ENCODE measurements around the gene TCTA. TPM values are rescaled to one million over a fixed set of nuclear protein-coding genes. Genes with fewer than 3 reads are reported as not detected.

The TCTA gene
- total and polyA plus RNA-seq, 9 of the 15 experiments (the other 6 are each of a cell fraction or from before 2014, with no cell fraction given), result 4.0 to 15.4 (median 8.2) TPM

DNA sequence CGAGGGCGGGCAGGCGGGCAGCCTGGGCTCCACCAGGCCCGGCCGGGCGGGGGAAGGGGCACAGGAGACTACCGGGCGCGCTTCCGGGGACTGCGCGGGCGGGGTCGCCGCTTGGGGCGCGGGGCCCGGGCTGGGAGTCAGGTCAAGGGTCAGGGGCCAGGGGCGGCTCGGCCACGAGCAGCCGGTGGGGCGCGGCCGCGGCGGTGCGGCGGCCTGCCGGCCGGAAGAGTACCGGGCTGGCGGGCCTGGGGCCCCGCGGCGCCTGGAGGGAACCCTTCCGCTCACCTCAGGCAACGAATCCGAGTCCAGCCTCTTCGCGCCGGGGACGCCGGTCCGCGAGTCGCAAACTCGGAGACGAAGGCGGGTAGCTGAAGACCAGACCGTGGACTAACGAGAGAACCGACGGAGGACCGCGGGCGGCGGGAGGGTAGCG lies 672 bp upstream of the TCTA start (continued):
- TF ChIP-seq, protein P1, sequence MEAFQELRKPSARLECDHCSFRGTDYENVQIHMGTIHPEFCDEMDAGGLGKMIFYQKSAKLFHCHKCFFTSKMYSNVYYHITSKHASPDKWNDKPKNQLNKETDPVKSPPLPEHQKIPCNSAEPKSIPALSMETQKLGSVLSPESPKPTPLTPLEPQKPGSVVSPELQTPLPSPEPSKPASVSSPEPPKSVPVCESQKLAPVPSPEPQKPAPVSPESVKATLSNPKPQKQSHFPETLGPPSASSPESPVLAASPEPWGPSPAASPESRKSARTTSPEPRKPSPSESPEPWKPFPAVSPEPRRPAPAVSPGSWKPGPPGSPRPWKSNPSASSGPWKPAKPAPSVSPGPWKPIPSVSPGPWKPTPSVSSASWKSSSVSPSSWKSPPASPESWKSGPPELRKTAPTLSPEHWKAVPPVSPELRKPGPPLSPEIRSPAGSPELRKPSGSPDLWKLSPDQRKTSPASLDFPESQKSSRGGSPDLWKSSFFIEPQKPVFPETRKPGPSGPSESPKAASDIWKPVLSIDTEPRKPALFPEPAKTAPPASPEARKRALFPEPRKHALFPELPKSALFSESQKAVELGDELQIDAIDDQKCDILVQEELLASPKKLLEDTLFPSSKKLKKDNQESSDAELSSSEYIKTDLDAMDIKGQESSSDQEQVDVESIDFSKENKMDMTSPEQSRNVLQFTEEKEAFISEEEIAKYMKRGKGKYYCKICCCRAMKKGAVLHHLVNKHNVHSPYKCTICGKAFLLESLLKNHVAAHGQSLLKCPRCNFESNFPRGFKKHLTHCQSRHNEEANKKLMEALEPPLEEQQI (IDR thresholded peaks at IDR 0.05), result no peak
- no peak for TF ChIP-seq MBD2 (IDR thresholded peaks at IDR 0.05; ENCODE audit: borderline replicate concordance, low read depth)

DNA sequence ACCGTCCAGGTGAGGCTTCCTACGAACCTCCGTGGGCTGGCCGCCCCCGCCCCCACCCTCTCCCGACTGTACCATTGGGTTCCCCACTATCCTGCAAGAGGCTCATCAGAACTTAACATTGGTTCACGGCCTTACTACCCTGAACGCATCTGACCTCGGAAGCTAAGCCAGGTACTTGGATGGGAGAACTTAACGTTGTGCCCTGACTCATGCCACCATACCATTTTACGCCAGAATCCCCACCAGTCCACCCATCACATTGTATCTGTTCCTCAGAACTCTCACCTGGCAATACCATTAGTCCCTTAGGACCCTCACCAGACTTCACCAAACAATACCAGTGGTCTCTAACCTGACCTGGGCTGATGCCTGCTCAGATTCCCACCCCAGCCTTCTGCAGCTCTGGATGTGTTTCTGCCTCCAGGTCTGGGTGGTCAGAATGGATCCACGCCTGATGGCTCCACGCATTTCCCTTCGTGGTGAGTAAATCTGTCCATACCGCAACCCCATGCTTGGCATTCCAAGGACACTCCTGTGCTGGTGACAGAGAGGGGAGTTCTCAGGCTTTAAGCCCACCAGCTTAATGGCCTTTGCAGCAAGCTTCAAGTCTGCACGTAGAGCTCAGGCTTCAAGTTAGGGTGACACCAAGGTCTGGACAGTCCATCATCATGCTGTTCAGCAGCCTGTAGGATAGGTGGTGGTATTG lies 562 bp downstream of the TCTA start:
- no peaks in the 10 kb centered on the region for H3K9me1 ChIP-seq (ENCODE audit: control insufficient read depth, insufficient read depth, low read length)
- no peaks in the 10 kb centered on the region for H3K9me3 ChIP-seq (replicated peaks; ENCODE audit: control insufficient read depth, insufficient read depth, low read depth, low read length)
- intact Hi-C loops (cut with micrococcal nuclease) (loop anchor here (2.0 kb wide), 1 partner anchor 72 kb away; the partner anchor contains the start of gene USP4), in situ Hi-C loops (cut with MboI) (no loop called here)
- BruUV-seq (replicated peaks), result no TSS peak
- ATAC-seq (peak; percentile 1; the same call in 2 of the 3 replicates), FAIRE-seq (peak; percentile 44), DNase-seq (ENCODE audit: extremely low read depth in 1 of 4, low spot score in 3 of 4) (no peak)
- ChIA-PET POLR2A (interaction anchor here (0.6 to 1.1 kb wide), 3 partner anchors 9 to 48 kb away, joined by 5 to 10 read pairs (median 5); partner anchors contain the start of genes AMT and NICN1), CTCF (ENCODE audit: low intra/inter-chr PET ratio) (no interaction called here)
- peak overlapping the region; percentile 94 for H3K4me2 ChIP-seq (ENCODE audit: insufficient read depth, low read length)
- no peaks in the 10 kb centered on the region for H3K27me3 ChIP-seq (ENCODE audit: control insufficient read depth in 2 of 2, insufficient read depth in 2 of 2, low read length in 2 of 2)
- peaks cover 16% of the 10 kb centered on the region for H4K20me1 ChIP-seq (replicated peaks; ENCODE audit: control insufficient read depth, insufficient read depth, low read length)
- H3K9ac ChIP-seq (ENCODE audit: insufficient read depth in 1 of 2, low read depth in 2 of 2, low read length in 2 of 2), result peak overlapping the region; percentile 96
- peaks cover 21 to 28% of the 10 kb centered on the region in 2 experiments; a peak in 4 of 5 replicates for H3K4me1 ChIP-seq (replicated peaks in 1 of 2; ENCODE audit: control insufficient read depth in 2 of 2, insufficient read depth in 2 of 2, low read length in 2 of 2)
- H3K79me2 ChIP-seq (ENCODE audit: control insufficient read depth, insufficient read depth, low read length), result peaks cover 56% of the 10 kb centered on the region
- H3K36me3 ChIP-seq (ENCODE audit: control insufficient read depth, insufficient read depth, low read length), result peaks cover 23% of the 10 kb centered on the region; the same call in 2 of the 3 replicates
- peak overlapping the region; percentile 91 for H3K4me3 ChIP-seq
- peak overlapping the region; percentile 96 for H3K27ac ChIP-seq (ENCODE audit: extremely low read depth, low read depth, low read length)
- 21% methylated on average over 10 of the region's 16 CpGs for WGBS (ENCODE audit: insufficient coverage, low coverage, missing lambda C conversion rate)
- H2AFZ ChIP-seq (ENCODE audit: low read depth, low read length), result peak overlapping the region; percentile 88
- 0 out of 4 replicates have a peak, but pooled peaks of 1 of the 2 experiments have one; percentile 17 for TF ChIP-seq SIN3A (IDR thresholded peaks at IDR 0.05; ENCODE audit: borderline replicate concordance in 2 of 2, control insufficient read depth in 1 of 2, low read depth in 2 of 2, low read length in 2 of 2)
- TF ChIP-seq ZNF785 (CRISPR knock-in tag; IDR thresholded peaks at IDR 0.05), result no peak
- 0 out of 2 replicates have a peak, but pooled peaks have one; percentile 5 for TF ChIP-seq ZBTB7A (IDR thresholded peaks at IDR 0.05; ENCODE audit: borderline replicate concordance, control insufficient read depth, low read depth, low read length)
- TF ChIP-seq SAP30 (IDR thresholded peaks at IDR 0.05; ENCODE audit: borderline replicate concordance, insufficient read depth, low read depth, low read length, poor library complexity, severe bottlenecking), result peak; percentile 66
- TF ChIP-seq, protein P2, sequence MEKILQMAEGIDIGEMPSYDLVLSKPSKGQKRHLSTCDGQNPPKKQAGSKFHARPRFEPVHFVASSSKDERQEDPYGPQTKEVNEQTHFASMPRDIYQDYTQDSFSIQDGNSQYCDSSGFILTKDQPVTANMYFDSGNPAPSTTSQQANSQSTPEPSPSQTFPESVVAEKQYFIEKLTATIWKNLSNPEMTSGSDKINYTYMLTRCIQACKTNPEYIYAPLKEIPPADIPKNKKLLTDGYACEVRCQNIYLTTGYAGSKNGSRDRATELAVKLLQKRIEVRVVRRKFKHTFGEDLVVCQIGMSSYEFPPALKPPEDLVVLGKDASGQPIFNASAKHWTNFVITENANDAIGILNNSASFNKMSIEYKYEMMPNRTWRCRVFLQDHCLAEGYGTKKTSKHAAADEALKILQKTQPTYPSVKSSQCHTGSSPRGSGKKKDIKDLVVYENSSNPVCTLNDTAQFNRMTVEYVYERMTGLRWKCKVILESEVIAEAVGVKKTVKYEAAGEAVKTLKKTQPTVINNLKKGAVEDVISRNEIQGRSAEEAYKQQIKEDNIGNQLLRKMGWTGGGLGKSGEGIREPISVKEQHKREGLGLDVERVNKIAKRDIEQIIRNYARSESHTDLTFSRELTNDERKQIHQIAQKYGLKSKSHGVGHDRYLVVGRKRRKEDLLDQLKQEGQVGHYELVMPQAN (IDR thresholded peaks at IDR 0.05; ENCODE audit: borderline replicate concordance), result 0 out of 2 replicates have a peak, but pooled peaks have one; percentile 10
- TF ChIP-seq MYNN (IDR thresholded peaks at IDR 0.05), result 0 out of 2 replicates have a peak, but pooled peaks have one; percentile 5
- no peak for TF ChIP-seq MYNN (CRISPR knock-in tag; IDR thresholded peaks at IDR 0.05)
- TF ChIP-seq, protein P3, sequence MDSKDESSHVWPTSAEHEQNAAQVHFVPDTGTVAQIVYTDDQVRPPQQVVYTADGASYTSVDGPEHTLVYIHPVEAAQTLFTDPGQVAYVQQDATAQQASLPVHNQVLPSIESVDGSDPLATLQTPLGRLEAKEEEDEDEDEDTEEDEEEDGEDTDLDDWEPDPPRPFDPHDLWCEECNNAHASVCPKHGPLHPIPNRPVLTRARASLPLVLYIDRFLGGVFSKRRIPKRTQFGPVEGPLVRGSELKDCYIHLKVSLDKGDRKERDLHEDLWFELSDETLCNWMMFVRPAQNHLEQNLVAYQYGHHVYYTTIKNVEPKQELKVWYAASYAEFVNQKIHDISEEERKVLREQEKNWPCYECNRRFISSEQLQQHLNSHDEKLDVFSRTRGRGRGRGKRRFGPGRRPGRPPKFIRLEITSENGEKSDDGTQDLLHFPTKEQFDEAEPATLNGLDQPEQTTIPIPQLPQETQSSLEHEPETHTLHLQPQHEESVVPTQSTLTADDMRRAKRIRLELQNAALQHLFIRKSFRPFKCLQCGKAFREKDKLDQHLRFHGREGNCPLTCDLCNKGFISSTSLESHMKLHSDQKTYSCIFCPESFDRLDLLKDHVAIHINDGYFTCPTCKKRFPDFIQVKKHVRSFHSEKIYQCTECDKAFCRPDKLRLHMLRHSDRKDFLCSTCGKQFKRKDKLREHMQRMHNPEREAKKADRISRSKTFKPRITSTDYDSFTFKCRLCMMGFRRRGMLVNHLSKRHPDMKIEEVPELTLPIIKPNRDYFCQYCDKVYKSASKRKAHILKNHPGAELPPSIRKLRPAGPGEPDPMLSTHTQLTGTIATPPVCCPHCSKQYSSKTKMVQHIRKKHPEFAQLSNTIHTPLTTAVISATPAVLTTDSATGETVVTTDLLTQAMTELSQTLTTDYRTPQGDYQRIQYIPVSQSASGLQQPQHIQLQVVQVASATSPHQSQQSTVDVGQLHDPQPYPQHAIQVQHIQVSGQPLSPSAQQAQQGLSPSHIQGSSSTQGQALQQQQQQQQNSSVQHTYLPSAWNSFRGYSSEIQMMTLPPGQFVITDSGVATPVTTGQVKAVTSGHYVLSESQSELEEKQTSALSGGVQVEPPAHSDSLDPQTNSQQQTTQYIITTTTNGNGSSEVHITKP (IDR thresholded peaks at IDR 0.05; ENCODE audit: partially characterized antibody), result peak; percentile 39

Measured in K562 (cell line).